Prostate gland (tissue), 2 donors: ENCODE results near the gene DCAF15. TPM values are rescaled to one million over a fixed set of nuclear protein-coding genes. Genes with fewer than 3 reads are reported as not detected.
A peak's percentile ranks its signal among the peaks of the same experiment; 100 is the strongest.

Source experiments
- DNase-seq: peaks from one replicate; pipeline ENCODE4 v3.0.0-alpha.2; 2019; ENCODE audit warnings: low spot score
- H3K27ac ChIP-seq, 2 donors: fragments of 200-600 bp; sonication (generic); 2 replicates each; pipeline ENCODE4 v1.5.1; 2017 to 2019
- H3K27me3 ChIP-seq: fragments of 200-600 bp; sonication (generic); replicated peaks from 2 replicates; pipeline ENCODE4 v1.5.1; 2019; ENCODE audit not compliant: insufficient read depth
- H3K36me3 ChIP-seq, 2 donors: fragments of 200-600 bp; sonication (generic); 1 replicate in 1 of 2; 2 replicates in 1 of 2; pipeline versions ENCODE4 v1.5.1 to v1.8.1; 2017 to 2019
- H3K4me1 ChIP-seq: fragments of 200-600 bp; sonication (generic); replicated peaks from 2 replicates; pipeline ENCODE4 v1.5.1; 2019
- H3K4me3 ChIP-seq, 2 donors: fragments of 200-600 bp; sonication (generic); 2 replicates each; pipeline ENCODE4 v1.5.1; 2017 to 2019
- H3K9me3 ChIP-seq: fragments of 200-600 bp; sonication (generic); 2 replicates; pipeline ENCODE4 v1.5.1; 2017
- CTCF ChIP-seq, 4 experiments: fragments of 200-600 bp in 2 of 4; fragments of 450-650 bp in 2 of 4; sonication (generic) in 2 of 4; IDR thresholded peaks; 1 replicate in 3 of 4; 2 replicates in 1 of 4; pipeline ENCODE4 v1.5.1; 2016 to 2019; ENCODE audit warnings: antibody characterized with exemption in 4 of 4, mild to moderate bottlenecking in 2 of 4, moderate library complexity in 2 of 4
- POLR2A ChIP-seq: fragments of 450-650 bp; IDR thresholded peaks from one replicate; pipeline ENCODE4 v1.6.1; 2016; ENCODE audit warnings: antibody characterized with exemption, mild to moderate bottlenecking
- POLR2AphosphoS5 ChIP-seq: sonication (generic); formaldehyde crosslinking; IDR thresholded peaks from one replicate; pipeline ENCODE4 v1.6.1; 2017; ENCODE audit warnings: antibody characterized with exemption
- WGBS: methylation state at CpG from one replicate; pipeline ENCODE4 v1.1.5; 2018; 5-methylcytosine and 5-hydroxymethylcytosine counted together
- intact Hi-C: fragments of 100-400 bp; cut with DNase I; formaldehyde crosslinking; loops from one replicate; pipeline ENCODE4 v1.14.2; 2022
- total RNA-seq, 2 donors: library from RNA; depleted of rRNA; stranded (reverse); fragments of >200 nt; gene quantifications; one replicate each; pipeline ENCODE4 v1.1.0, GENCODE V29; 2016

Gene DCAF15
- total RNA-seq, 2 donors from 2014 or later: 18.6 to 47.4 TPM

DNA sequence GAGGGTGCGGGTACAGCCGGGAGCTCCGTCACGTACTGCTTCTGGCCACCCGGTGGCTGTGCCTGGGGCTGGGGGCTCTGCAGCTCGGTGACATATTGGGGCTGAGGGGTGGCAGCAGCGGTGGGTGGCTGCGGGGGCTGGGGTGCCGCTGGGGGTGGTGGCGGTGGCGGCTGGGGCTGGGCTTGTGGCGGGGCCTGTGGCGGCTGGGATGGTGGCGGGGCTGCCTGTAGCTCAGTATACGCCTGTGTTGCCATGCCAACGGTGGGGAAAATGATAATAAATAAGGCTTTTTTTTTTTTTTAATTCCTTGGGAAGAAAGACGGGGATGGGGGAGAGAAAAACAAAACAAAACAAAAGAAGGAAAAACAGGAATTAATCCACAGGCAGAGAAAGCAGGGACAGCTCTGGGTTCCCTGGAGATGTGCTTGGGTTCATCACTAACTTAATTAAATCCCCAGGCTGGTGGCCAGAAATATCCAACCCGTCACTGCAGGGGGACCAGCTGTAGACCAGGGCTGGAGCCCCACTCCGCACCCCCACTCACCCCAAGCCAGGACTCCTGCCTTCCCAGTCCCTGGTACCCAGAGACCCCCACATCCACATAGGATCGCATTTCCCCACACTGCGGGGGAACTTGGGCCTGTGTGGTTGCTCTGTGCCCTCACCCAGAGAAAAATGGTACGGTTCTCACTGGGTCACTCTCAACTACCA is 41.4 kb downstream of the DCAF15 start:
- no peak overlapping the region for H3K4me3 ChIP-seq
- no peaks in the 10 kb centered on the region for H3K4me1 ChIP-seq
- H3K27ac ChIP-seq: no peak overlapping the region
- no peaks in the 10 kb centered on the region for H3K9me3 ChIP-seq
- H3K36me3 ChIP-seq: no peaks in the 10 kb centered on the region
- TF ChIP-seq POLR2A: no peak
- TF ChIP-seq POLR2AphosphoS5: no peak
- TF ChIP-seq CTCF (IDR thresholded peaks at IDR 0.05): no peak
- DNase-seq: no peak
- intact Hi-C loops: no loop called here
- 91% methylated on average over 22 of the region's 22 CpGs for WGBS
- no peaks in the 10 kb centered on the region for H3K27me3 ChIP-seq

- Histone ChIP-seq H3K27me3 (no peaks in the 10 kb centered on the region), H3K9me3 (no peaks in the 10 kb centered on the region), H3K4me1 (no peaks in the 10 kb centered on the region), H3K36me3 (no peaks in the 10 kb centered on the region), H3K4me3 (no peak overlapping the region), H3K27ac (peak overlapping the region in 1 of 2 donors; percentile 12)
- DNase-seq: no peak
- WGBS: 80% methylated on average over 13 of the region's 13 CpGs
- intact Hi-C loops: no loop called here
- TF ChIP-seq POLR2AphosphoS5 (peak; percentile 19), POLR2A (no peak)
Measured at GRCh38 chr19:13995017-13995728, 42.9 kb downstream of the DCAF15 start.

GRCh38 chr19:13995878-13996765 is 43.8 kb downstream of the DCAF15 start:
- H3K36me3 ChIP-seq: no peaks in the 10 kb centered on the region
- H3K4me3 ChIP-seq: no peak overlapping the region
- TF ChIP-seq POLR2A (no peak), POLR2AphosphoS5 (no peak), CTCF (IDR thresholded peaks at IDR 0.05) (no peak)
- DNase-seq: no peak
- WGBS: 89% methylated on average over 14 of the region's 14 CpGs
- H3K27me3 ChIP-seq: no peaks in the 10 kb centered on the region
- no peaks in the 10 kb centered on the region for H3K4me1 ChIP-seq
- intact Hi-C loops: no loop called here
- H3K27ac ChIP-seq: no peak overlapping the region
- H3K9me3 ChIP-seq: no peaks in the 10 kb centered on the region

- no peaks in the 10 kb centered on the region for H3K27me3 ChIP-seq
- 90% methylated on average over 22 of the region's 22 CpGs for WGBS
- intact Hi-C loops: no loop called here
- TF ChIP-seq POLR2AphosphoS5 (no peak), CTCF (IDR thresholded peaks at IDR 0.05) (no peak), POLR2A (no peak)
- no peak overlapping the region for H3K4me3 ChIP-seq
- no peaks in the 10 kb centered on the region for H3K9me3 ChIP-seq
- no peaks in the 10 kb centered on the region for H3K36me3 ChIP-seq
- no peak overlapping the region for H3K27ac ChIP-seq
- no peaks in the 10 kb centered on the region for H3K4me1 ChIP-seq
- no peak for DNase-seq
Measured at GRCh38 chr19:13996928-13997630, 44.8 kb downstream of the DCAF15 start.

DNA sequence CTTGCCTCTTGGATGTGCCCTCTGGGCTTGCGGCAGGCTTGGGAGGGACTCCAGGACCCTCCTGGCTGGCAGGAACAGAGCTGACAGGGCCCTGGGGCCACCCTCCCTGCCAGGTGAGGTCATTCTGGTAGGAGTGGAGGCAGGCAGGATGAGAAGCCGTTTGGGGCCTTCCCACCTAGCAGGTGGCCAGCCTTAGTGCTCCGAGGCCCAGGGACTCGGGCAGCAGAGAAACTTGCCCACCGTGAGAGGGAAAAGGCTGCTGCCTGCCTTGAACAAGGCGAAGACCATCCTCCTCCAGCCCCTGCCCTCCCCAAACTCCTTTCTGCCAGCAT is 45.3 kb downstream of the DCAF15 start:
- no peak overlapping the region for H3K4me3 ChIP-seq
- H3K4me1 ChIP-seq: no peaks in the 10 kb centered on the region
- no peak for DNase-seq
- H3K36me3 ChIP-seq: no peaks in the 10 kb centered on the region
- H3K9me3 ChIP-seq: no peaks in the 10 kb centered on the region
- intact Hi-C loops: no loop called here
- no peak for TF ChIP-seq POLR2AphosphoS5
- no peaks in the 10 kb centered on the region for H3K27me3 ChIP-seq
- no peak overlapping the region for H3K27ac ChIP-seq
- WGBS: 93% methylated on average over 6 of the region's 6 CpGs
